Purkinje cell (primary cell): ENCODE results near the gene PTPRO. TPM values are rescaled to one million over a fixed set of nuclear protein-coding genes. Genes with fewer than 3 reads are reported as not detected.

Source experiments
- polyA plus RNA-seq: library from polyadenylated mRNA; unstranded; fragments of >200 nt; fragmentation: Nextera tagmentation; gene quantifications from 2 replicates; pipeline ENCODE4 v1.2.1, GENCODE V29; 2014

PTPRO gene
- 6.8 TPM in 1 of 2 replicates, not detected in the other for polyA plus RNA-seq

GRCh38 chr12:15322164-15323061 lies at the start of gene PTPRO:
Gene PTPRO, plus strand, starts transcription at chr12:15322508.

Other genes starting within 250 kb of the PTPRO start
- gene RERG, start 101.1 kb upstream of the PTPRO start, polyA plus RNA-seq = 4.2 and 14.3 TPM in 2 replicates